Keratinocyte (primary cell): ENCODE measurements around the gene F8A2. TPM values are rescaled to one million over a fixed set of nuclear protein-coding genes. Genes with fewer than 3 reads are reported as not detected.
"Not testable (repeated sequence)": the region's sequence is repeated elsewhere in the genome, so short reads cannot be mapped to it uniquely, and the experiment has no call there.

ENCODE experiments used
- DNase-seq: peaks from one replicate; pipeline ENCODE4 v3.0.0-alpha.2; 2011; ENCODE audit warnings: low read depth, missing footprints, low spot score
- FAIRE-seq: peaks from 2 replicates; lab custom pipeline; 2011; peaks lifted over from hg19 to GRCh38; lab: Jason Lieb, UNC
- H2AFZ ChIP-seq: 2 replicates; pipeline ENCODE4 v1.6.0; 2012; ENCODE audit warnings: low read length, control low read depth, inconsistent platforms; ENCODE audit not compliant: control insufficient read depth
- H3K27ac ChIP-seq: 2 replicates; pipeline ENCODE4 v1.5.1; 2011; ENCODE audit warnings: low read length; ENCODE audit not compliant: control insufficient read depth, insufficient read depth
- H3K27me3 ChIP-seq: 3 replicates; pipeline ENCODE4 v1.6.0; 2011; ENCODE audit warnings: low read length; ENCODE audit not compliant: control insufficient read depth, insufficient read depth; ENCODE audit errors: extremely low read depth
- H3K36me3 ChIP-seq, 2 experiments: 2 replicates in 1 of 2; 3 replicates in 1 of 2; pipeline ENCODE4 v1.5.1; 2011; ENCODE audit warnings: low read length in 2 of 2, mild to moderate bottlenecking in 1 of 2; ENCODE audit not compliant: control insufficient read depth in 2 of 2, insufficient read depth in 2 of 2; ENCODE audit errors: extremely low read depth in 1 of 2
- H3K4me1 ChIP-seq: 3 replicates; pipeline ENCODE4 v1.5.1; 2011; ENCODE audit warnings: low read length; ENCODE audit not compliant: control insufficient read depth, insufficient read depth; ENCODE audit errors: extremely low read depth
- H3K4me2 ChIP-seq: 3 replicates; pipeline ENCODE4 v1.6.0; 2011; ENCODE audit warnings: low read depth, low read length; ENCODE audit not compliant: control insufficient read depth, insufficient read depth; ENCODE audit errors: extremely low read depth
- H3K4me3 ChIP-seq, 3 experiments: fragments of 200-600 bp in 1 of 3; sonication (generic) in 1 of 3; 2 replicates in 2 of 3; 3 replicates in 1 of 3; pipeline ENCODE4 v1.5.1; 2011 to 2016; ENCODE audit warnings: low read length in 3 of 3, mild to moderate bottlenecking in 3 of 3, control low read depth in 2 of 3, inconsistent platforms in 1 of 3, low read depth in 1 of 3, mixed read lengths in 1 of 3, mixed run types in 1 of 3, moderate library complexity in 1 of 3; ENCODE audit not compliant: control insufficient read depth in 2 of 3, insufficient read depth in 2 of 3; ENCODE audit errors: extremely low read depth in 1 of 3
- H3K79me2 ChIP-seq: 2 replicates; pipeline ENCODE4 v1.6.0; 2012; ENCODE audit warnings: low read length; ENCODE audit not compliant: control insufficient read depth, insufficient read depth
- H3K9ac ChIP-seq: 3 replicates; pipeline ENCODE4 v1.6.0; 2011; ENCODE audit warnings: low read length; ENCODE audit not compliant: control insufficient read depth, insufficient read depth; ENCODE audit errors: extremely low read depth
- H3K9me1 ChIP-seq: 3 replicates; pipeline ENCODE4 v1.6.0; 2011; ENCODE audit warnings: low read length; ENCODE audit not compliant: control insufficient read depth, insufficient read depth; ENCODE audit errors: extremely low read depth
- H3K9me3 ChIP-seq: 2 replicates; pipeline ENCODE4 v1.5.1; 2012; ENCODE audit warnings: low read depth, low read length; ENCODE audit not compliant: control insufficient read depth
- H4K20me1 ChIP-seq: 3 replicates; pipeline ENCODE4 v1.6.0; 2011; ENCODE audit warnings: low read length; ENCODE audit not compliant: control insufficient read depth, insufficient read depth; ENCODE audit errors: extremely low read depth
- CTCF ChIP-seq, 3 experiments: IDR thresholded peaks in 1 of 3; conservative IDR thresholded peaks in 1 of 3; optimal IDR thresholded peaks in 1 of 3; 2 replicates in 2 of 3; 3 replicates in 1 of 3; pipeline versions ENCODE3 to v1.5.1; 2011; ENCODE audit warnings: low read length in 3 of 3, mild to moderate bottlenecking in 3 of 3, moderate library complexity in 2 of 3, control low read depth in 1 of 3, inconsistent platforms in 1 of 3; ENCODE audit not compliant: insufficient read depth in 2 of 3; ENCODE audit errors: extremely low read depth in 1 of 3
- EZH2 ChIP-seq: IDR thresholded peaks from one replicate; pipeline ENCODE4 v1.6.1; 2012; ENCODE audit warnings: inconsistent platforms, mild to moderate bottlenecking, low read length, moderate library complexity
- dilution Hi-C: fragments of 300-500 bp; cut with MboI; formaldehyde crosslinking; loops from one replicate; pipeline ENCODE4 v1.7.0; 2020; ENCODE audit warnings: low sequenced_read_pairs; ENCODE audit not compliant: extremely low pct_ligation_motif_present
- polyA minus RNA-seq, 3 experiments: library from RNA; depleted of rRNA, polyadenylated mRNA; stranded (reverse); fragments of >200 nt; gene quantifications; 1 replicate in 1 of 3; 2 replicates in 1 of 3; 3 replicates in 1 of 3; pipeline ENCODE4 v1.2.3, GENCODE V29; 2011
- polyA plus RNA-seq, 5 experiments: library from polyadenylated mRNA; depleted of rRNA in 3 of 5; stranded (reverse) in 3 of 5; stranded (forward) in 1 of 5; unstranded in 1 of 5; fragments of >200 nt; gene quantifications; 1 replicate in 1 of 5; 2 replicates in 3 of 5; 3 replicates in 1 of 5; pipeline versions ENCODE4 v1.2.1 to v1.2.3, GENCODE V29; 2011 to 2012; ENCODE audit warnings: missing spikeins in 2 of 5, low read depth in 1 of 5, low replicate concordance in 1 of 5

Gene F8A2
- not detected in 3 replicates for polyA plus RNA-seq
- polyA plus RNA-seq (2011; ENCODE audit: low read depth), result not detected
- not detected in 2 replicates for polyA plus RNA-seq (2011; cell fraction: cytosol; rRNA removed)
- polyA plus RNA-seq (2011; cell fraction: nucleus; rRNA removed), result not detected in 2 replicates
- not detected in 2 replicates for polyA plus RNA-seq (2012; ENCODE audit: low replicate concordance)
- polyA minus RNA-seq, result not detected in 3 replicates
- not detected for polyA minus RNA-seq (2011; cell fraction: cytosol; rRNA and poly(A)+ RNA removed)
- not detected in 2 replicates for polyA minus RNA-seq (2011; cell fraction: nucleus; rRNA and poly(A)+ RNA removed)

GRCh38 chrX:155381843-155382528 lies at the start of gene F8A2:
Gene F8A2, plus strand, starts transcription at chrX:155382095. Its CDS starts 20 bp downstream, at chrX:155382115.
- H4K20me1 ChIP-seq, H3K36me3 ChIP-seq, dilution Hi-C loops, DNase-seq, H3K27me3 ChIP-seq, H3K27ac ChIP-seq, H3K4me2 ChIP-seq, H3K79me2 ChIP-seq, H3K9ac ChIP-seq, H3K9me1 ChIP-seq, H3K4me1 ChIP-seq, H2AFZ ChIP-seq, FAIRE-seq, H3K4me3 ChIP-seq, H3K9me3 ChIP-seq: not testable (repeated sequence)

GRCh38 chrX:155333544-155334100 lies 48.3 kb upstream of the F8A2 start:
- DNase-seq (no peak), FAIRE-seq (no peak)
- Histone ChIP-seq H3K4me2 (no peak overlapping the region), H3K79me2 (no peaks in the 10 kb centered on the region), H3K36me3 (no peaks in the 10 kb centered on the region), H4K20me1 (no peaks in the 10 kb centered on the region), H2AFZ (no peak overlapping the region), H3K27ac (no peak overlapping the region), H3K9ac (no peak overlapping the region), H3K27me3 (no peaks in the 10 kb centered on the region), H3K9me1 (no peaks in the 10 kb centered on the region), H3K4me1 (no peaks in the 10 kb centered on the region), H3K9me3 (no peaks in the 10 kb centered on the region), H3K4me3 (no peak overlapping the region)
- TF ChIP-seq EZH2 (no peak), CTCF (optimal IDR thresholded peaks at IDR 0.05 in 1 of 3, IDR thresholded peaks at IDR 0.05 in 1 of 3, conservative IDR thresholded peaks at IDR 0.05 in 1 of 3; ENCODE audit: extremely low read depth in 1 of 3, insufficient read depth in 2 of 3, low read length in 3 of 3) (no peak)
- dilution Hi-C loops, result no loop called here
